ENCODE data around the gene RRP15.

DNA sequence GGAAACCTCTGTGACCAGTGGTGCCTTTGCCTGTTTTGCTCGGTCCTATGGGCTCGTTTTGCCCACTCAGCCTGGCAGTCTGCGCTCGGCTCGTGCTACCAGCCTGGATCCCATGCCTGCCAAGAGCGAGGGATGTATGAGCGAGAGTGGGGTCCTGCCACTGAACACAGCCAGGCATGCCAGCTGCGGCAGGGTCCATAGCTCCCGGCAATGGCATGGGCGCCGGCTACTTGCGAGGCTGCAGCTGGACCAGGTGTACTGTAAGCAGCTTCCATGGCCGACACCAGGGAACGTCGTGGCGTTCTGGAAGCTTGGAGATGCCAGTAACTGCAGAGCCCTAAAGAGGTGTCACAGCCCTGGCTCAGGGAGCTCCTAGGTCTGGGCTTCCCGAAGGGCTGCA, 37.7 kb downstream of the RRP15 start:
- TF ChIP-seq POLR2AphosphoS5 (IDR thresholded peaks at IDR 0.05; ENCODE audit: low read depth, low read length) (no peak), TCF7L2 (IDR thresholded peaks at IDR 0.05; ENCODE audit: low read depth, low read length) (no peak), SIN3A (IDR thresholded peaks at IDR 0.05; ENCODE audit: borderline replicate concordance, insufficient read depth, low read depth, low read length) (no peak)
- TF ChIP-seq, protein P1, sequence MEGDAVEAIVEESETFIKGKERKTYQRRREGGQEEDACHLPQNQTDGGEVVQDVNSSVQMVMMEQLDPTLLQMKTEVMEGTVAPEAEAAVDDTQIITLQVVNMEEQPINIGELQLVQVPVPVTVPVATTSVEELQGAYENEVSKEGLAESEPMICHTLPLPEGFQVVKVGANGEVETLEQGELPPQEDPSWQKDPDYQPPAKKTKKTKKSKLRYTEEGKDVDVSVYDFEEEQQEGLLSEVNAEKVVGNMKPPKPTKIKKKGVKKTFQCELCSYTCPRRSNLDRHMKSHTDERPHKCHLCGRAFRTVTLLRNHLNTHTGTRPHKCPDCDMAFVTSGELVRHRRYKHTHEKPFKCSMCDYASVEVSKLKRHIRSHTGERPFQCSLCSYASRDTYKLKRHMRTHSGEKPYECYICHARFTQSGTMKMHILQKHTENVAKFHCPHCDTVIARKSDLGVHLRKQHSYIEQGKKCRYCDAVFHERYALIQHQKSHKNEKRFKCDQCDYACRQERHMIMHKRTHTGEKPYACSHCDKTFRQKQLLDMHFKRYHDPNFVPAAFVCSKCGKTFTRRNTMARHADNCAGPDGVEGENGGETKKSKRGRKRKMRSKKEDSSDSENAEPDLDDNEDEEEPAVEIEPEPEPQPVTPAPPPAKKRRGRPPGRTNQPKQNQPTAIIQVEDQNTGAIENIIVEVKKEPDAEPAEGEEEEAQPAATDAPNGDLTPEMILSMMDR (IDR thresholded peaks at IDR 0.05): no peak
- TF ChIP-seq, protein P2, sequence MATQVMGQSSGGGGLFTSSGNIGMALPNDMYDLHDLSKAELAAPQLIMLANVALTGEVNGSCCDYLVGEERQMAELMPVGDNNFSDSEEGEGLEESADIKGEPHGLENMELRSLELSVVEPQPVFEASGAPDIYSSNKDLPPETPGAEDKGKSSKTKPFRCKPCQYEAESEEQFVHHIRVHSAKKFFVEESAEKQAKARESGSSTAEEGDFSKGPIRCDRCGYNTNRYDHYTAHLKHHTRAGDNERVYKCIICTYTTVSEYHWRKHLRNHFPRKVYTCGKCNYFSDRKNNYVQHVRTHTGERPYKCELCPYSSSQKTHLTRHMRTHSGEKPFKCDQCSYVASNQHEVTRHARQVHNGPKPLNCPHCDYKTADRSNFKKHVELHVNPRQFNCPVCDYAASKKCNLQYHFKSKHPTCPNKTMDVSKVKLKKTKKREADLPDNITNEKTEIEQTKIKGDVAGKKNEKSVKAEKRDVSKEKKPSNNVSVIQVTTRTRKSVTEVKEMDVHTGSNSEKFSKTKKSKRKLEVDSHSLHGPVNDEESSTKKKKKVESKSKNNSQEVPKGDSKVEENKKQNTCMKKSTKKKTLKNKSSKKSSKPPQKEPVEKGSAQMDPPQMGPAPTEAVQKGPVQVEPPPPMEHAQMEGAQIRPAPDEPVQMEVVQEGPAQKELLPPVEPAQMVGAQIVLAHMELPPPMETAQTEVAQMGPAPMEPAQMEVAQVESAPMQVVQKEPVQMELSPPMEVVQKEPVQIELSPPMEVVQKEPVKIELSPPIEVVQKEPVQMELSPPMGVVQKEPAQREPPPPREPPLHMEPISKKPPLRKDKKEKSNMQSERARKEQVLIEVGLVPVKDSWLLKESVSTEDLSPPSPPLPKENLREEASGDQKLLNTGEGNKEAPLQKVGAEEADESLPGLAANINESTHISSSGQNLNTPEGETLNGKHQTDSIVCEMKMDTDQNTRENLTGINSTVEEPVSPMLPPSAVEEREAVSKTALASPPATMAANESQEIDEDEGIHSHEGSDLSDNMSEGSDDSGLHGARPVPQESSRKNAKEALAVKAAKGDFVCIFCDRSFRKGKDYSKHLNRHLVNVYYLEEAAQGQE (IDR thresholded peaks at IDR 0.05; ENCODE audit: insufficient read depth in 1 of 2, low read depth in 2 of 2, low read length in 1 of 2): no peak

Measured in Panc1 (cell line).